GM23248 (cell line): ENCODE results near the gene STX8.

Source experiments
- EZH2 ChIP-seq: fragments of 200-600 bp; sonication (generic); IDR thresholded peaks from 2 replicates; pipeline ENCODE4 v1.6.1; 2018; ENCODE audit warnings: antibody characterized with exemption, mild to moderate bottlenecking; ENCODE audit not compliant: insufficient read depth, poor library complexity, severe bottlenecking
- EZH2phosphoT487 ChIP-seq: fragments of 200-600 bp; sonication (generic); IDR thresholded peaks from 2 replicates; pipeline ENCODE4 v1.6.1; 2018; ENCODE audit warnings: antibody characterized with exemption, moderate library complexity, mild to moderate bottlenecking, low read depth; ENCODE audit not compliant: insufficient read depth

GRCh38 chr17:9402590-9403199 lies 172.9 kb downstream of the STX8 start:
- TF ChIP-seq EZH2 (no peak), EZH2phosphoT487 (no peak)
